ENCODE data around the gene RECQL. TPM values are rescaled to one million over a fixed set of nuclear protein-coding genes. Genes with fewer than 3 reads are reported as not detected.

Gene RECQL
- total RNA-seq, 3 donors from 2014 or later, result 9.3 to 29.6 (median 16.2) TPM

Other genes starting within 250 kb of the RECQL start
- not detected for gene SLCO1A2, start 166.7 kb downstream of the RECQL start, total RNA-seq
- not detected for gene IAPP, start 128.7 kb downstream of the RECQL start, total RNA-seq
- gene PYROXD1, start 64.0 kb downstream of the RECQL start, total RNA-seq, result 10 to 100 TPM; 27.0 to 48.4 (median 37.5) TPM
- 10 to 100 TPM; 15.4 to 22.0 (median 21.5) TPM for gene GOLT1B, start 154 bp upstream of the RECQL start, total RNA-seq
- gene SPX, start 24.7 kb upstream of the RECQL start, total RNA-seq, result under 1 TPM in 1 of 3 donors, not detected in 2; 0.13 TPM
- gene GYS2, start 103.2 kb upstream of the RECQL start, total RNA-seq, result not detected
- 100 to 1,000 TPM in 2 of 3 donors, 10 to 100 TPM in 1; 95.4 to 347 (median 252) TPM for gene LDHB, start 156.2 kb upstream of the RECQL start, total RNA-seq